Suprapubic skin (tissue), 3 donors: ENCODE results near the gene PAK1IP1.

Experiments used
- CTCF ChIP-seq, 2 donors: fragments of 200-600 bp in 1 of 2; fragments of 450-650 bp in 1 of 2; sonication (generic) in 1 of 2; IDR thresholded peaks; one replicate each; pipeline ENCODE4 v1.5.1; 2016 to 2019; ENCODE audit warnings: antibody characterized with exemption in 2 of 2, mild to moderate bottlenecking in 1 of 2, moderate library complexity in 1 of 2
- EP300 ChIP-seq: sonication (generic); formaldehyde crosslinking; IDR thresholded peaks from one replicate; pipeline ENCODE4 v1.6.1; 2017; ENCODE audit warnings: antibody characterized with exemption
- POLR2A ChIP-seq, 2 donors: fragments of 450-650 bp; IDR thresholded peaks; one replicate each; pipeline ENCODE4 v1.6.1; 2017; ENCODE audit warnings: antibody characterized with exemption in 2 of 2, mild to moderate bottlenecking in 2 of 2, moderate library complexity in 2 of 2

- TF ChIP-seq CTCF (IDR thresholded peaks at IDR 0.05), result no peak
- TF ChIP-seq POLR2A (IDR thresholded peaks at IDR 0.05), result no peak
- TF ChIP-seq EP300, result no peak
Measured at GRCh38 chr6:10756085-10756484, 61.3 kb downstream of the PAK1IP1 start.
